Mammary microvascular endothelial cell (primary cell): ENCODE data around the gene NTRK1. TPM values are rescaled to one million over a fixed set of nuclear protein-coding genes. Genes with fewer than 3 reads are reported as not detected.

Experiments used
- total RNA-seq: library from RNA; depleted of rRNA; stranded (reverse); fragments of >200 nt; gene quantifications from 2 replicates; pipeline ENCODE4 v1.2.3, GENCODE V29; 2015

NTRK1 gene
- total RNA-seq: not detected in 2 replicates

GRCh38 chr1:156860628-156861423 is at the start of gene NTRK1:
Gene NTRK1, plus strand, starts transcription at chr1:156860865. Its CDS starts 70 bp downstream, at chr1:156860935.

GRCh38 chr1:156816561-156817328 is 43.9 kb upstream of the NTRK1 start, which contains the start of gene SH2D2A:
Gene SH2D2A, minus strand, starts transcription at chr1:156816848. Its CDS starts 140 bp downstream, at chr1:156816708.

GRCh38 chr1:156858959-156859522 is 1.6 kb upstream of the NTRK1 start, which contains the start of gene INSRR:
Gene INSRR, minus strand, starts transcription at chr1:156859117. Its CDS starts 496 bp downstream, at chr1:156858621.

GRCh38 chr1:156893048-156893953 is 32.6 kb downstream of the NTRK1 start, which contains the start of gene PEAR1:
Gene PEAR1, plus strand, starts transcription at chr1:156893718. Its CDS starts 10,209 bp downstream, at chr1:156903927.

GRCh38 chr1:156920233-156921052 is 59.8 kb downstream of the NTRK1 start, which contains the start of gene LRRC71:
Gene LRRC71, plus strand, starts transcription at chr1:156920632. Its CDS starts 172 bp downstream, at chr1:156920804.

Other genes with a start within 250 kb of the NTRK1 start
- gene HAPLN2, start 241.4 kb upstream of the NTRK1 start, total RNA-seq: not detected in 2 replicates
- gene BCAN, start 218.7 kb upstream of the NTRK1 start, total RNA-seq: not detected in 2 replicates
- gene NES, start 183.5 kb upstream of the NTRK1 start, total RNA-seq: 360 and 381 TPM in 2 replicates
- 0.13 and 0.15 TPM in 2 replicates for gene CRABP2, start 155.3 kb upstream of the NTRK1 start, total RNA-seq
- gene METTL25B, start 132.4 kb upstream of the NTRK1 start, total RNA-seq: 8.5 and 9.9 TPM in 2 replicates
- gene ISG20L2, start 132.1 kb upstream of the NTRK1 start, total RNA-seq: 13.1 and 17.9 TPM in 2 replicates
- gene MRPL24, start 119.8 kb upstream of the NTRK1 start, total RNA-seq: 72.9 and 112 TPM in 2 replicates
- gene HDGF, start 109.2 kb upstream of the NTRK1 start, total RNA-seq: 232 and 273 TPM in 2 replicates
- gene PRCC, start 93.3 kb upstream of the NTRK1 start, total RNA-seq: 35.0 and 45.1 TPM in 2 replicates
- gene SH2D2A, start 44.0 kb upstream of the NTRK1 start, total RNA-seq: 0.33 and 0.98 TPM in 2 replicates
- not detected in 2 replicates for gene INSRR, start 1.7 kb upstream of the NTRK1 start, total RNA-seq
- gene PEAR1, start 32.9 kb downstream of the NTRK1 start, total RNA-seq: 46.7 and 49.8 TPM in 2 replicates
- gene LRRC71, start 59.8 kb downstream of the NTRK1 start, total RNA-seq: 0.34 TPM in 1 of 2 replicates, not detected in the other
- gene ARHGEF11, start 184.9 kb downstream of the NTRK1 start, total RNA-seq: 12.2 and 14.2 TPM in 2 replicates
- gene ETV3L, start 238.9 kb downstream of the NTRK1 start, total RNA-seq: not detected in 2 replicates